ENCODE results near the gene SLC43A2.

- TF ChIP-seq, protein P1, sequence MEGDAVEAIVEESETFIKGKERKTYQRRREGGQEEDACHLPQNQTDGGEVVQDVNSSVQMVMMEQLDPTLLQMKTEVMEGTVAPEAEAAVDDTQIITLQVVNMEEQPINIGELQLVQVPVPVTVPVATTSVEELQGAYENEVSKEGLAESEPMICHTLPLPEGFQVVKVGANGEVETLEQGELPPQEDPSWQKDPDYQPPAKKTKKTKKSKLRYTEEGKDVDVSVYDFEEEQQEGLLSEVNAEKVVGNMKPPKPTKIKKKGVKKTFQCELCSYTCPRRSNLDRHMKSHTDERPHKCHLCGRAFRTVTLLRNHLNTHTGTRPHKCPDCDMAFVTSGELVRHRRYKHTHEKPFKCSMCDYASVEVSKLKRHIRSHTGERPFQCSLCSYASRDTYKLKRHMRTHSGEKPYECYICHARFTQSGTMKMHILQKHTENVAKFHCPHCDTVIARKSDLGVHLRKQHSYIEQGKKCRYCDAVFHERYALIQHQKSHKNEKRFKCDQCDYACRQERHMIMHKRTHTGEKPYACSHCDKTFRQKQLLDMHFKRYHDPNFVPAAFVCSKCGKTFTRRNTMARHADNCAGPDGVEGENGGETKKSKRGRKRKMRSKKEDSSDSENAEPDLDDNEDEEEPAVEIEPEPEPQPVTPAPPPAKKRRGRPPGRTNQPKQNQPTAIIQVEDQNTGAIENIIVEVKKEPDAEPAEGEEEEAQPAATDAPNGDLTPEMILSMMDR (IDR thresholded peaks at IDR 0.05; ENCODE audit: low read depth, low read length, missing input control): no peak
- TF ChIP-seq JUND (IDR thresholded peaks at IDR 0.05) (no peak), RAD21 (IDR thresholded peaks at IDR 0.05) (no peak)
Observed at GRCh38 chr17:1673041-1673785, 44.6 kb upstream of the SLC43A2 start.

Measured in liver (tissue), 3 donors.